ENCODE results near the gene TPSG1.
"Not testable (repeated sequence)": the region's sequence is repeated elsewhere in the genome, so short reads cannot be mapped to it uniquely, and the experiment has no call there.

Gene TPSG1

DNA sequence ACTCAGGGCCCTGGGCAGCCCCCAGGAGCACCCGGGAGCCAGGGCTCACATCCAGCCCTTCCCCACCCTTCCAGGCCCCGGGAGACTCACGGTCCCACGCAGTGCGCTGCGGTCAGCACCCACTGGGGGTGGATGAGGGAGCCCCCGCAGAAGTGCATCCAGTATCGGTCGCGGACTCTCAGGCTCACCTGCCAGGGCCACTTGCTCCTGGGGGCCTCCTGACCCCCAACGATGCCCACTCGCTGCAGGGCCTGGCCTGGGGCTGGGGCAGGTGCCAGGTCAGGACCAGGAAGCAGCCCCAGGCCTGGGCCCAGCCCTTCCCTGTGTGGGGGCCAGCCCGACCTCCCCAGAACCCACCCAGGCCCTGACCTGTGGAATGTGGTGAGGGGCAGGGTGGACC, 4.4 kb upstream of the TPSG1 start:
- not testable (repeated sequence) for H3K36me3 ChIP-seq (ENCODE audit: control insufficient read depth in 2 of 2, insufficient read depth in 2 of 2, low read length in 2 of 2); H3K27ac ChIP-seq (ENCODE audit: low read length); H3K9me3 ChIP-seq (ENCODE audit: control insufficient read depth in 2 of 2, low read length in 2 of 2); H3K4me3 ChIP-seq (ENCODE audit: low read length in 2 of 2); H3K27me3 ChIP-seq (ENCODE audit: control insufficient read depth in 1 of 2, insufficient read depth in 2 of 2, low read length in 2 of 2); H3K9ac ChIP-seq (ENCODE audit: low read length in 2 of 2)
- peaks cover 18% of the 10 kb centered on the region for H3K4me1 ChIP-seq (ENCODE audit: control insufficient read depth, insufficient read depth, low read length)

DNA sequence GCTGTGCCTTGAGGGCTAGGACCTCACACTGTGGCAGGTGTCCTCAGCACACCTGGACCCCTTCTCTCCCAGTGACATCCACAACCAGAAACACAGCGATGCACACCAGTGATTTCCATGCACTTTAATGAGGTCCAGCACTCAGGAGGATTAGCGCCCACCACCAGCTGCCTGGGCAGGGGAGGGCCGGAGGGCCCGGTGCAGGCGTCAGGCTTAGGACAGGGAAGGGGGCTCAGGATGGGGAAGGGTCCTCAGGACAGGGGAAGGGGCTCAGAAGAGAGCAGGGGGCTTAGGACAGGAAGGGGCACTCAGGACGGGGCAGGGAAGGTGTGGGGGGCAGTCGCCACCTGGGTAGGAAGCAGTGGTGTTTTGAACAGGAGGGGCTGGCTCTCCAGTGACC, 3.2 kb upstream of the TPSG1 start:
- peaks cover 18% of the 10 kb centered on the region for H3K4me1 ChIP-seq (ENCODE audit: control insufficient read depth, insufficient read depth, low read length)
- H3K4me3 ChIP-seq (ENCODE audit: low read length in 2 of 2); H3K9me3 ChIP-seq (ENCODE audit: control insufficient read depth in 2 of 2, low read length in 2 of 2); H3K27ac ChIP-seq (ENCODE audit: low read length); H3K36me3 ChIP-seq (ENCODE audit: control insufficient read depth in 2 of 2, insufficient read depth in 2 of 2, low read length in 2 of 2); H3K9ac ChIP-seq (ENCODE audit: low read length in 2 of 2); H3K27me3 ChIP-seq (ENCODE audit: control insufficient read depth in 1 of 2, insufficient read depth in 2 of 2, low read length in 2 of 2): not testable (repeated sequence)

DNA sequence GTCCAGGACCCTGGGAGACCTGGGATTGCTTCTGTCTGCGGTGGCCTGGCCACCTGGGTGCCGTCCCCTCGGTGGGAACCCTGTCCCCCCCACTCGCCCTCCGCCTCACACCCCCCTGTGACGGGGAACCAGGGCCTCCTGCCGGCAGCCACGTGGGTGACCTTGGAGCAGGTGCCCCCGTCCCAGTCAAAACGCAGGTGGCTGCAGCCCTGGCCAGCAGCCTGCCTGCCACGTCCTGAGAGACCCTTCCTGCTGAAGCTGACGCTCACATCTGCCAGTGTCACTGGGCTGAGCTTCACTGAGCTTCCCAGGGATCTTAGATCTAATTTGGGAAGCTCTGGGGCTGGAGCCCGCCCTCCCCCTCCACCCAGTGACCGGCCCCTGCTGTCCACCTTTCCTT, 1.6 kb upstream of the TPSG1 start:
- H3K4me1 ChIP-seq (ENCODE audit: control insufficient read depth, insufficient read depth, low read length) = peaks cover 18% of the 10 kb centered on the region
- H3K4me3 ChIP-seq (ENCODE audit: low read length in 2 of 2); H3K36me3 ChIP-seq (ENCODE audit: control insufficient read depth in 2 of 2, insufficient read depth in 2 of 2, low read length in 2 of 2); H3K27ac ChIP-seq (ENCODE audit: low read length); H3K27me3 ChIP-seq (ENCODE audit: control insufficient read depth in 1 of 2, insufficient read depth in 2 of 2, low read length in 2 of 2); H3K9ac ChIP-seq (ENCODE audit: low read length in 2 of 2); H3K9me3 ChIP-seq (ENCODE audit: control insufficient read depth in 2 of 2, low read length in 2 of 2): not testable (repeated sequence)

DNA sequence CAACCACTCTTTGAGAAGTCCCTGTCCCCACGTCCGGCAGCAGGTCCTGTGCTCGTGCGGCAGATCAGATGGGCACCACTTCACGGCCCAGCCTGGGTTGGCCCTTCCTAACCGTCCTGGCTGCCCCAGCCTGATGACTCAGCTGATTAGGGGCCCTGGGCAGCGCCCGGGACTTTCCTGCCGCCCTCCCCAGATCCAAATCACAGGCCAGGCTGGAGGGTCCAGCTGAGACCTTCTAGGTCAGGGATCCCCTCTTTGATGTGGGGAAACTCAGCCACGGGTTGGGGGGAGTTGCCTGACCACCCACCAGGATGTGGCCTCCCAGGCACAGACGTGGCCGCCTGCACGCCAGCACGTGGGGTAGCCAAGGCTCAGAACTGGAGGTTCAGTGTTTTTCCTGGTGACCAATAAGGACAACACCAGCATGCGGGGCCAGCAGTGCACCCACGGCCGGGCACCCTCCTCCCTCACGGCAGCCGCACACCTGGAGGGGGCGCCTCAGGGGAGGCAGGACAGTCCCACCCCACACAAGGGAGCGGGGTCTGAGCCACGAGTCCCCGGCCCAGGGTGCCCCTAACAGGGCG, 752 bp upstream of the TPSG1 start:
- H3K9me3 ChIP-seq (ENCODE audit: control insufficient read depth in 2 of 2, low read length in 2 of 2); H3K27ac ChIP-seq (ENCODE audit: low read length); H3K9ac ChIP-seq (ENCODE audit: low read length in 2 of 2); H3K36me3 ChIP-seq (ENCODE audit: control insufficient read depth in 2 of 2, insufficient read depth in 2 of 2, low read length in 2 of 2); H3K4me3 ChIP-seq (ENCODE audit: low read length in 2 of 2); H3K27me3 ChIP-seq (ENCODE audit: control insufficient read depth in 1 of 2, insufficient read depth in 2 of 2, low read length in 2 of 2): not testable (repeated sequence)
- peaks cover 22% of the 10 kb centered on the region for H3K4me1 ChIP-seq (ENCODE audit: control insufficient read depth, insufficient read depth, low read length)

DNA sequence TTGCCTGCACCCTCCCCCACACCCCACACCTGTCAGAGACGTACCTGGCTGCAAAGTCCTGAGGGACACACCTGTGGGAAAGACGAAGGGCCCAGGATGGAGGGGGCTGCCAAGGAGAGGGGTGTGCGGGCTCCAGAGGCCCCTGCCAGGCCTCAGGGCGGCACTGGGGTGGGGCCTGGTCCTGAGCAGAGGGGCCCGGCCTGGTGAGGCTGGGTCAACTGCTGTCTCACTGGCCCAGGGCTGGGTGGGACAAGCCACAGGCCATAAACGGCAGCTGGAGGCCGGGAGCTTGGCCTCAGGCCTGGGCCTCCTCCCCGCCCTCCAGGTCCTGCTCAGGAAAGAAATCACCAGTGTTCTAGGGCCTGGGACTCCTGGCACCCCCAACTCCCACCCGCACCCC, 510 bp downstream of the TPSG1 start:
- Histone ChIP-seq H3K9me3 (ENCODE audit: control insufficient read depth in 2 of 2, low read length in 2 of 2) (no peaks in the 10 kb centered on the region), H3K4me1 (ENCODE audit: control insufficient read depth, insufficient read depth, low read length) (peaks cover 22% of the 10 kb centered on the region), H3K27ac (ENCODE audit: low read length) (no peak overlapping the region), H3K36me3 (ENCODE audit: control insufficient read depth in 2 of 2, insufficient read depth in 2 of 2, low read length in 2 of 2) (peaks cover 4% of the 10 kb centered on the region in 2 donors), H3K9ac (ENCODE audit: low read length in 2 of 2) (no peak overlapping the region), H3K4me3 (ENCODE audit: low read length in 2 of 2) (no peak overlapping the region), H3K27me3 (ENCODE audit: control insufficient read depth in 1 of 2, insufficient read depth in 2 of 2, low read length in 2 of 2) (no peaks in the 10 kb centered on the region)

GRCh38 chr16:1223355-1224214, 1.5 kb downstream of the TPSG1 start:
- Histone ChIP-seq H3K9me3 (ENCODE audit: control insufficient read depth in 2 of 2, low read length in 2 of 2) (no peaks in the 10 kb centered on the region), H3K27ac (ENCODE audit: low read length) (no peak overlapping the region), H3K4me3 (ENCODE audit: low read length in 2 of 2) (no peak overlapping the region), H3K4me1 (ENCODE audit: control insufficient read depth, insufficient read depth, low read length) (peaks cover 22% of the 10 kb centered on the region), H3K9ac (ENCODE audit: low read length in 2 of 2) (no peak overlapping the region), H3K27me3 (ENCODE audit: control insufficient read depth in 1 of 2, insufficient read depth in 2 of 2, low read length in 2 of 2) (no peaks in the 10 kb centered on the region), H3K36me3 (ENCODE audit: control insufficient read depth in 2 of 2, insufficient read depth in 2 of 2, low read length in 2 of 2) (peaks cover 5 to 6% of the 10 kb centered on the region in 2 donors)

- no peak overlapping the region for H3K9ac ChIP-seq (ENCODE audit: low read length in 2 of 2)
- peaks cover 22% of the 10 kb centered on the region for H3K4me1 ChIP-seq (ENCODE audit: control insufficient read depth, insufficient read depth, low read length)
- no peaks in the 10 kb centered on the region for H3K27me3 ChIP-seq (ENCODE audit: control insufficient read depth in 1 of 2, insufficient read depth in 2 of 2, low read length in 2 of 2)
- H3K27ac ChIP-seq (ENCODE audit: low read length) = no peak overlapping the region
- H3K36me3 ChIP-seq (ENCODE audit: control insufficient read depth in 2 of 2, insufficient read depth in 2 of 2, low read length in 2 of 2) = peaks cover 9 to 12% of the 10 kb centered on the region in 2 donors
- H3K4me3 ChIP-seq (ENCODE audit: low read length in 2 of 2) = no peak overlapping the region
- no peaks in the 10 kb centered on the region for H3K9me3 ChIP-seq (ENCODE audit: control insufficient read depth in 2 of 2, low read length in 2 of 2)
These were observed 2.3 kb downstream of the TPSG1 start for GRCh38 chr16:1222553-1223354.

- H3K27me3 ChIP-seq (ENCODE audit: control insufficient read depth in 1 of 2, insufficient read depth in 2 of 2, low read length in 2 of 2) = no peaks in the 10 kb centered on the region
- peaks cover 13 to 15% of the 10 kb centered on the region in 2 donors for H3K36me3 ChIP-seq (ENCODE audit: control insufficient read depth in 2 of 2, insufficient read depth in 2 of 2, low read length in 2 of 2)
- H3K9me3 ChIP-seq (ENCODE audit: control insufficient read depth in 2 of 2, low read length in 2 of 2) = no peaks in the 10 kb centered on the region
- H3K4me3 ChIP-seq (ENCODE audit: low read length in 2 of 2) = no peak overlapping the region
- H3K4me1 ChIP-seq (ENCODE audit: control insufficient read depth, insufficient read depth, low read length) = peaks cover 19% of the 10 kb centered on the region
- no peak overlapping the region for H3K27ac ChIP-seq (ENCODE audit: low read length)
- H3K9ac ChIP-seq (ENCODE audit: low read length in 2 of 2) = no peak overlapping the region
These were observed 3.2 kb downstream of the TPSG1 start for GRCh38 chr16:1221628-1222552.

DNA sequence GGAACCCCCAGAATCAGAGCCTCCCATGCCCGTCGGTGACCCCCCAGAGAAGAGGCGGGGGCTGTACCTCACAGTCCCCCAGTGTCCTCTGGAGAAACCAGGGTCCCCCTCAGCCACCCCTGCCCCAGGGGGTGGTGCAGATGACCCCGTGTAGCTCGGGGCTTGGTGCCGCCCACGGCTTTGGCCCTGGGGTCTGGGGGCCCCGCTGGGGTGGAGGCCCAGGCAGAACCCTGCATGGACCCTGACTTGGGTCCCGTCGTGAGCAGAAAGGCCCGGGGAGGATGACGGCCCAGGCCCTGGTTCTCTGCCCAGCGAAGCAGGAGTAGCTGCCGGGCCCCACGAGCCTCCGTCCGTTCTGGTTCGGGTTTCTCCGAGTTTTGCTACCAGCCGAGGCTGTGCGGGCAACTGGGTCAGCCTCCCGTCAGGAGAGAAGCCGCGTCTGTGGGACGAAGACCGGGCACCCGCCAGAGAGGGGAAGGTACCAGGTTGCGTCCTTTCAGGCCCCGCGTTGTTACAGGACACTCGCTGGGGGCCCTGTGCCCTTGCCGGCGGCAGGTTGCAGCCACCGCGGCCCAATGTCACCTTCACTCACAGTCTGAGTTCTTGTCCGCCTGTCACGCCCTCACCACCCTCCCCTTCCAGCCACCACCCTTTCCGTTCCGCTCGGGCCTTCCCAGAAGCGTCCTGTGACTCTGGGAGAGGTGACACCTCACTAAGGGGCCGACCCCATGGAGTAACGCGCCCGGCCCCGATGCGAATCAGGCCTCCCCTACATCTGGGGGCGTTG, 4.0 kb downstream of the TPSG1 start:
- H3K9ac ChIP-seq (ENCODE audit: low read length in 2 of 2) = no peak overlapping the region
- no peak overlapping the region for H3K4me3 ChIP-seq (ENCODE audit: low read length in 2 of 2)
- H3K36me3 ChIP-seq (ENCODE audit: control insufficient read depth in 2 of 2, insufficient read depth in 2 of 2, low read length in 2 of 2) = peaks cover 13 to 15% of the 10 kb centered on the region in 2 donors
- H3K4me1 ChIP-seq (ENCODE audit: control insufficient read depth, insufficient read depth, low read length) = peaks cover 14% of the 10 kb centered on the region
- no peaks in the 10 kb centered on the region for H3K9me3 ChIP-seq (ENCODE audit: control insufficient read depth in 2 of 2, low read length in 2 of 2)
- no peaks in the 10 kb centered on the region for H3K27me3 ChIP-seq (ENCODE audit: control insufficient read depth in 1 of 2, insufficient read depth in 2 of 2, low read length in 2 of 2)
- no peak overlapping the region for H3K27ac ChIP-seq (ENCODE audit: low read length)

Data from stomach smooth muscle (tissue), 2 donors.